MCF 10A (cell line): ENCODE results near the gene TRAT1. TPM values are rescaled to one million over a fixed set of nuclear protein-coding genes. Genes with fewer than 3 reads are reported as not detected.

ENCODE experiments used
- BruUV-seq: library from RNA; stranded (reverse); fragments of 400-500 nt; replicated peaks from 2 replicates; lab custom pipeline; 2021; lab: Mats Ljungman, UMichigan
- CTCF ChIA-PET: fragments of 300-600 bp; sonication (Branson Sonifier 250); formaldehyde crosslinking; extraction: SDS; loops from one replicate; lab custom pipeline; 2021; ENCODE audit warnings: antibody characterized with exemption, inconsistent platforms; lab: Yijun Ruan, JAX
- POLR2A ChIA-PET: fragments of 300-600, 350-650 bp; sonication (Branson Sonifier 250); formaldehyde crosslinking; extraction: SDS; loops from one replicate; lab custom pipeline; 2020; ENCODE audit warnings: antibody characterized with exemption, inconsistent platforms; lab: Yijun Ruan, JAX
- DNase-seq: peaks from one replicate; pipeline ENCODE4 v3.0.0-alpha.2; 2018; ENCODE audit not compliant: unreplicated experiment
- H3K27ac Mint-ChIP-seq: one replicate; pipeline ENCODE4 v1.8.0; 2022; ENCODE audit warnings: mild to moderate bottlenecking, low read depth, mixed read lengths; ENCODE audit not compliant: unreplicated experiment
- H3K27me3 Mint-ChIP-seq: one replicate; pipeline ENCODE4 v1.8.0; 2022; ENCODE audit warnings: mixed read lengths; ENCODE audit not compliant: insufficient read depth, unreplicated experiment
- H3K36me3 Mint-ChIP-seq: one replicate; pipeline ENCODE4 v1.8.0; 2022; ENCODE audit warnings: mild to moderate bottlenecking, moderate library complexity, mixed read lengths; ENCODE audit not compliant: insufficient read depth, unreplicated experiment
- H3K4me1 Mint-ChIP-seq: one replicate; pipeline ENCODE4 v1.8.0; 2022; ENCODE audit warnings: mixed read lengths; ENCODE audit not compliant: insufficient read depth, unreplicated experiment
- H3K4me3 Mint-ChIP-seq: one replicate; pipeline ENCODE4 v1.8.0; 2022; ENCODE audit warnings: mild to moderate bottlenecking, moderate library complexity, mixed read lengths; ENCODE audit not compliant: unreplicated experiment
- H3K9me3 Mint-ChIP-seq: one replicate; pipeline ENCODE4 v1.8.0; 2022; ENCODE audit warnings: mixed read lengths; ENCODE audit not compliant: unreplicated experiment
- CTCF ChIP-seq: fragments of 200-600 bp; IDR thresholded peaks from one replicate; pipeline ENCODE4 v1.8.0; 2022; ENCODE audit warnings: antibody characterized with exemption, mild to moderate bottlenecking; ENCODE audit not compliant: unreplicated experiment
- intact Hi-C: fragments of 100-400 bp; cut with micrococcal nuclease; formaldehyde crosslinking; loops from 2 replicates; pipeline ENCODE4 v1.14.1; 2022
- total RNA-seq: library from RNA; stranded (reverse); gene quantifications from 2 replicates; pipeline ENCODE4 v1.2.3, GENCODE V29; 2022

Gene TRAT1
- total RNA-seq, 1 experiment from 2014 or later: not detected

- Mint-ChIP-seq H3K4me1 (no peaks in the 10 kb centered on the region), H3K36me3 (no peaks in the 10 kb centered on the region), H3K27me3 (no peaks in the 10 kb centered on the region), H3K27ac (no peak overlapping the region), H3K4me3 (no peak overlapping the region), H3K9me3 (no peaks in the 10 kb centered on the region)
- intact Hi-C loops: no loop called here
- TF ChIP-seq CTCF: no peak
- no TSS peak for BruUV-seq
- ChIA-PET CTCF (no interaction called here), POLR2A (no interaction called here)
- no peak for DNase-seq
Measured at GRCh38 chr3:108834551-108834950, 12.0 kb downstream of the TRAT1 start.

- POLR2A ChIA-PET: no interaction called here
- intact Hi-C loops: no loop called here
- Mint-ChIP-seq H3K27ac (no peak overlapping the region), H3K4me3 (no peak overlapping the region), H3K4me1 (no peaks in the 10 kb centered on the region), H3K27me3 (no peaks in the 10 kb centered on the region), H3K9me3 (no peaks in the 10 kb centered on the region), H3K36me3 (no peaks in the 10 kb centered on the region)
- DNase-seq: peak; percentile 5
- CTCF ChIA-PET: no interaction called here
- BruUV-seq: no TSS peak
- no peak for TF ChIP-seq CTCF
Measured at GRCh38 chr3:108835101-108835500, 12.5 kb downstream of the TRAT1 start.

- no peak for TF ChIP-seq CTCF
- Mint-ChIP-seq H3K4me1 (no peaks in the 10 kb centered on the region), H3K9me3 (no peaks in the 10 kb centered on the region), H3K27ac (no peak overlapping the region), H3K36me3 (no peaks in the 10 kb centered on the region), H3K27me3 (no peaks in the 10 kb centered on the region), H3K4me3 (no peak overlapping the region)
- no TSS peak for BruUV-seq
- CTCF ChIA-PET: interaction anchor here (0.7 kb wide), 1 partner anchor 863 kb away, joined by 3 read pairs; no protein-coding TSS in a partner anchor
- intact Hi-C loops: no loop called here
- POLR2A ChIA-PET: no interaction called here
- DNase-seq: no peak
Measured at GRCh38 chr3:108838436-108838835, 15.8 kb downstream of the TRAT1 start.

- BruUV-seq: no TSS peak
- intact Hi-C loops: no loop called here
- no peaks in the 10 kb centered on the region for H3K27me3 Mint-ChIP-seq
- CTCF ChIA-PET: no interaction called here
- DNase-seq: no peak
- H3K4me3 Mint-ChIP-seq: no peak overlapping the region
- H3K9me3 Mint-ChIP-seq: no peaks in the 10 kb centered on the region
- H3K4me1 Mint-ChIP-seq: no peaks in the 10 kb centered on the region
- POLR2A ChIA-PET: no interaction called here
- no peak overlapping the region for H3K27ac Mint-ChIP-seq
- no peaks in the 10 kb centered on the region for H3K36me3 Mint-ChIP-seq
- no peak for TF ChIP-seq CTCF
Measured at GRCh38 chr3:108845709-108846293, 23.2 kb downstream of the TRAT1 start.
